ENCODE data around the gene SLF2.
"Not testable (repeated sequence)": the region's sequence is repeated elsewhere in the genome, so short reads cannot be mapped to it uniquely, and the experiment has no call there.

Gene SLF2

DNA sequence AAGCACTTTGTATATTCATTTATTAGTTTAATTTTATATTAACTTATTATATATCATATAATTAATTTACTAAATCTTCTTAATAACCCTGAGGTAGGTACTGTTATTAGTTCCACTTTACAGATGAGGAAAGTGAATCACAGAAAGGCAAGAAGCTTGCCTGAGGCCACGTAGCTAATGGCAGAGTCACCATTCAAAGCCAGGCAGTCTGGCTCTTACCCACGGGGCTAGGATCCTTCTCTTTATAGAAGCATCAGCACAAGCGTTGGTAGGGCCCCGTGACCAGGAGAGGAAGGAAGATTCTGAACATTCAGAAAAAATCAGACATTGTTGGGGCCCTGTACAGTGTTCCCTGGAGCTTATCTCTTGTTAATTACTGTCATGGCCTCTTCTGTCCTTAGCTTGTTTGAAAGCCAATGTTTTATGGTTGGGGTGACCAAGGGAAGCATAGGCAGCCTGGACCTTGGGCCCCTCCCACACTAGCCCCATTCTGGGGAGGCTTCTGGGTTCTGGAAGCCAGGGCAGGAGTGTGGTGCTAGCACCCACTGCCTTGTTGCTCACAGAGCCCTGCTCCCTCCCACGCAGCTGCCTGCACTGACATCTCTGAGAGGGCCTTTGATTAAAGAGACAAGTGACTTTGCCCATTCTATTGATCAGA, 31.1 kb upstream of the SLF2 start:
- H3K4me3 ChIP-seq (ENCODE audit: low read depth, low read length) = no peak overlapping the region
- TF ChIP-seq, protein P1, sequence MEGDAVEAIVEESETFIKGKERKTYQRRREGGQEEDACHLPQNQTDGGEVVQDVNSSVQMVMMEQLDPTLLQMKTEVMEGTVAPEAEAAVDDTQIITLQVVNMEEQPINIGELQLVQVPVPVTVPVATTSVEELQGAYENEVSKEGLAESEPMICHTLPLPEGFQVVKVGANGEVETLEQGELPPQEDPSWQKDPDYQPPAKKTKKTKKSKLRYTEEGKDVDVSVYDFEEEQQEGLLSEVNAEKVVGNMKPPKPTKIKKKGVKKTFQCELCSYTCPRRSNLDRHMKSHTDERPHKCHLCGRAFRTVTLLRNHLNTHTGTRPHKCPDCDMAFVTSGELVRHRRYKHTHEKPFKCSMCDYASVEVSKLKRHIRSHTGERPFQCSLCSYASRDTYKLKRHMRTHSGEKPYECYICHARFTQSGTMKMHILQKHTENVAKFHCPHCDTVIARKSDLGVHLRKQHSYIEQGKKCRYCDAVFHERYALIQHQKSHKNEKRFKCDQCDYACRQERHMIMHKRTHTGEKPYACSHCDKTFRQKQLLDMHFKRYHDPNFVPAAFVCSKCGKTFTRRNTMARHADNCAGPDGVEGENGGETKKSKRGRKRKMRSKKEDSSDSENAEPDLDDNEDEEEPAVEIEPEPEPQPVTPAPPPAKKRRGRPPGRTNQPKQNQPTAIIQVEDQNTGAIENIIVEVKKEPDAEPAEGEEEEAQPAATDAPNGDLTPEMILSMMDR (IDR thresholded peaks at IDR 0.05; ENCODE audit: insufficient read depth, low read depth, low read length, missing control alignments) = no peak
- no peak for DNase-seq (ENCODE audit: low read depth)

DNA sequence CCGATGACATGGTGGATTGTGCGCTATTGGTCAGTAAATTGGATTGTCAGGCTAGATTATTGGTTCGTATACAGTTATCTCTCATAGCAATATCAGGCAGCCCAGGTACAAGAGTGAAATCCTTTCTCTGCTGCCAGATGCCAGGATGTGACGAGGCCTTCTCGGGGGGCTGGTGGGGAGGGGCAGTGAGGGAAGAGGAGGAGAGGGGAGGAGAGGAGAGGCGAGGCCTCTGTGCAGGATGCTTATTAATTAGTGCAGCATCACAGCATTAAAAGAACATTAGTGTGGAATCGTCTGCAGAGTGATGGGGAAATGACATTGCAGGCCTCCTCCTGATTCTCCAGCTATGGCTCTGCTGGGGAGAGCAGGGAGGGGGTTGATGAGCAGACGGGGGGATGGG, 30.5 kb upstream of the SLF2 start:
- TF ChIP-seq, protein P1 (IDR thresholded peaks at IDR 0.05; ENCODE audit: insufficient read depth, low read depth, low read length, missing control alignments) = no peak
- no peak for DNase-seq (ENCODE audit: low read depth)

DNA sequence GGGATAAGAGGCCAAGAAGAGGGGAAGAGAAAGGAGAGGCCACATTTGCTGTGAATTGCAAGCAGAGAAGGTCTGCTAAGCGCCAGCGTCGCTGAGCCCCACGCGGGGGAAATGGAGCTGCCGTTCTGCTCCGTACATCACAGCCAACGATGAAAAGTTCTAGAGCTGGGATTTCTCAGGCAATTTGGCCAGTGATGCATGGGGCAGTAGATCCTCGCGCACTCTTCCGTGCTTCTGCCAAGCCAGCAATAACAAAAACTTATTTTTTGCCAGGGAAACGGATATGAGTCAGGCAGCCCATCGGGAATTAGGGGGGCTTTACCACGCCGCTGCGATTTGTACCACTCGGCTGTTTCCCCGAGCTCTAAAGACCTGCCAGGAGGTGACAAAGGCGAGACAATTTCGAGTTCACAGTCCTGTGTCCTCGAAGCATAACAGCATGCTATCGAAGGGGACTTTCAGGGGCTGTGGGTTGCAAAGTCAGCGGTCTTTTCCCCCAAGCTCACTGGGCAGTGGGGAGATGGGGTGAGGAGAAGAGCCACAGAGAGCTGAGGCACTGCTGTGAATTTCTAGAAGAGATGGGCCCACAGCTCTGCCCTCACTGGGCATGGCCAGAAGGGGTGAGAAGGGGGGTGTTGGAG, 30.0 kb upstream of the SLF2 start:
- TF ChIP-seq, protein P1 (IDR thresholded peaks at IDR 0.05; ENCODE audit: insufficient read depth, low read depth, low read length, missing control alignments) = no peak
- no peak for DNase-seq (ENCODE audit: low read depth)
- no peak overlapping the region for H3K4me3 ChIP-seq (ENCODE audit: low read depth, low read length)

More for the DNA sequence above, 30.5 kb upstream of the SLF2 start:
- no peak overlapping the region for H3K4me3 ChIP-seq (ENCODE audit: low read depth, low read length)

DNA sequence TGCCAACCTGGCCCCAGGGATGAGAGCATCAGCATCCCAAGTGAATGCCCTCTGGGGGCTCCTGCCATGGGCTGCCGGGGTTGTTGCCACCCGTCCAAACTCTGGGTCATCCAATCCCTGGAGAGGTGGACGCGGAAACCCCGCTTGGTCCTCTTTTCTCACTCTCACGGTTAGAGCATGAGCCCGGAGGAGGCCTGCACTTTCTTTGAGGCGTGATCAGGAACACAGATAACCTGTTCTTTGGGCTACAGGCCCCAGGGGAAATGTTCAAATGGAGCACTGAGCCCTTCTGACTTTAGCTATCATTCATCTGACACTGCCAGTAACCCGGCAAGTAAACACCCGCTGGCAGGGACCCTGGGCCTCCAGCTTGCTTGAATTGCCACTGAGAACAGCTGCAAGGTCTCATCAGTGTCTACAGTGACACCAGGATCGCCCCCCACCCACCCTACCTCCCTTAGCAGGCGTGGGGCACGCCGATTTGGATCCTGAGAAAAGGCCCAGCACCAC, 29.4 kb upstream of the SLF2 start:
- TF ChIP-seq, protein P1 (IDR thresholded peaks at IDR 0.05; ENCODE audit: insufficient read depth, low read depth, low read length, missing control alignments) = no peak
- no peak overlapping the region for H3K4me3 ChIP-seq (ENCODE audit: low read depth, low read length)
- DNase-seq (ENCODE audit: low read depth) = no peak

DNA sequence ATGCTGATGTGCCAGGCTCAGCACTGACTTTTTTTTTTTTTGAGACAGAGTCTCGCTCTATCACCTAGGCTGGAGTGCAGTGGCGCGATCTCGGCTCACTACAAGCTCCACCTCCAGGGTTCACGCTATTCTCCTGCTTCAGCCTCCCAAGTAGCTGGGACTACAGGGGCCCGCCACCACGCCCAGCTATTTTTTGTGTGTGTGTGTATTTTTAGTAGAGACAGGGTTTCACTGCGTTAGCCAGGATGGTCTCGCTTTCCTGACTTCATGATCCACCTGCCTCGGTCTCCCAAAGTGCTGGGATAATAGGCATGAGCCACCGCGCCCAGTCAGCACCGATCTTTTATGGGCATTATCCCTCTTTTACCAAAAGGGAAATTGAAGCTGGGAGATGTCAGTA, 27.2 kb upstream of the SLF2 start:
- DNase-seq (ENCODE audit: low read depth); H3K4me3 ChIP-seq (ENCODE audit: low read depth, low read length): not testable (repeated sequence)

DNA sequence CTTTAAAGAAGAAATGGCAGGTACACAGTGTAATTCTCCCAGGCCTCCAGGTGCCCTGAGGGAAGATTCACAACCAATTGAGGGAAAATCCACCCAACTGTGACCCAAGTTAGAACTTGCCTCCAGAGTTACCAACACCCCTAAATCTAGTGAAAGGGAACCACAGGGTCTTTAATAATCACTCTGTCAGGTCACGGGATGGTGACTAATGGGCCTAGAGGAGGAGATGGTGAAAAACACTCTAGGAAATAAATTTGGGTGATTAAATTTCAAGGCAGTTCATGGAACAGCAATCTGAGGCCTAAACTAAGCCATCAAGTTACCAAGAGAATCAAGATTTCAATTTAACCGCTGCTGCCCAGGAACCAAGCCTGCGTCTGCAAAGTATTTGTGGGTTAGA, 26.7 kb upstream of the SLF2 start:
- TF ChIP-seq, protein P1 (IDR thresholded peaks at IDR 0.05; ENCODE audit: insufficient read depth, low read depth, low read length, missing control alignments) = no peak
- DNase-seq (ENCODE audit: low read depth) = no peak
- H3K4me3 ChIP-seq (ENCODE audit: low read depth, low read length) = no peak overlapping the region

DNA sequence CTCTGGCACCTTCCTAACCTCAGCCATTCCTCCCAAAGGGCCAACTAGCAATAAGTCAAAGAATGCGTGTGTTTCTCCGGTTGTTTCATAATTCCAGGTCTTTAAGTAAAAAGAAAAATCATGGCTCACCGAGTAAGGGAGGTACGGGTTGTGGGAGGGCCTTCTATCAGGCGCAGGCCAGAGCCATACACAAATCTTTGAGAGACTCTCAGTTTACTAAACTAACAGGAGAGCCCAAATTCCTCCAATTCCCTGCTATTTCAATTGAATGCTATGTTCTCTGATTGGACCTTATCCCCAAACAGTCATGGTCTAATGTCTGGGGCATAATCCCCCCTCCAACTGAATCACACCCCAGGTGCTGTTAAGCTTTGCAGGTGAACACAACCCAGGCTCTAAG, 26.2 kb upstream of the SLF2 start:
- no peak overlapping the region for H3K4me3 ChIP-seq (ENCODE audit: low read depth, low read length)
- TF ChIP-seq, protein P1 (IDR thresholded peaks at IDR 0.05; ENCODE audit: insufficient read depth, low read depth, low read length, missing control alignments) = no peak
- no peak for DNase-seq (ENCODE audit: low read depth)

All from GM12865 (cell line).